Right atrium auricular region (tissue), 2 donors: ENCODE results near the gene PCAT7. TPM values are rescaled to one million over a fixed set of nuclear protein-coding genes. Genes with fewer than 3 reads are reported as not detected.

Experiments used
- DNase-seq: peaks from one replicate; pipeline ENCODE4 v3.0.0-alpha.2; 2019; ENCODE audit warnings: low spot score
- H3K27ac ChIP-seq, 2 donors: fragments of 200-600 bp; sonication (generic); 1 replicate in 1 of 2; 2 replicates in 1 of 2; pipeline ENCODE4 v1.5.1; 2016 to 2019
- H3K27me3 ChIP-seq, 2 donors: fragments of 200-600 bp; sonication (generic); one replicate each; pipeline versions ENCODE4 v1.5.1 to v1.6.0; 2017 to 2019
- H3K36me3 ChIP-seq: fragments of 200-600 bp; sonication (generic); one replicate; pipeline ENCODE4 v1.5.1; 2016
- H3K4me1 ChIP-seq, 2 donors: fragments of 200-600 bp; sonication (generic); one replicate each; pipeline versions ENCODE4 v1.5.1 to v1.6.0; 2017 to 2019
- H3K4me3 ChIP-seq, 2 donors: fragments of 200-600 bp; sonication (generic); 1 replicate in 1 of 2; 2 replicates in 1 of 2; pipeline ENCODE4 v1.5.1; 2017 to 2019; ENCODE audit warnings: mild to moderate bottlenecking in 1 of 2, moderate library complexity in 1 of 2
- H3K9me3 ChIP-seq, 2 donors: fragments of 200-600 bp; sonication (generic); one replicate each; pipeline ENCODE4 v1.5.1; 2019
- total RNA-seq, 2 donors: library from RNA; depleted of rRNA; stranded (reverse); fragments of >200 nt; gene quantifications; one replicate each; pipeline ENCODE4 v1.1.0, GENCODE V29; 2016
- TF ChIP-seq, protein P1 (sequence below), 2 donors: fragments of 200-600 bp; sonication (generic); IDR thresholded peaks; one replicate each; pipeline ENCODE4 v1.5.1; 2019; ENCODE audit warnings: antibody characterized with exemption in 2 of 2

The PCAT7 gene
- total RNA-seq, 2 donors from 2014 or later, result not detected

GRCh38 chr9:94610181-94610606 is 55.3 kb downstream of the PCAT7 start:
- Histone ChIP-seq H3K27me3 (no peaks in the 10 kb centered on the region), H3K4me1 (no peaks in the 10 kb centered on the region), H3K27ac (no peak overlapping the region), H3K36me3 (no peaks in the 10 kb centered on the region), H3K4me3 (no peak overlapping the region), H3K9me3 (no peaks in the 10 kb centered on the region)
- DNase-seq, result no peak
- TF ChIP-seq, protein P1, sequence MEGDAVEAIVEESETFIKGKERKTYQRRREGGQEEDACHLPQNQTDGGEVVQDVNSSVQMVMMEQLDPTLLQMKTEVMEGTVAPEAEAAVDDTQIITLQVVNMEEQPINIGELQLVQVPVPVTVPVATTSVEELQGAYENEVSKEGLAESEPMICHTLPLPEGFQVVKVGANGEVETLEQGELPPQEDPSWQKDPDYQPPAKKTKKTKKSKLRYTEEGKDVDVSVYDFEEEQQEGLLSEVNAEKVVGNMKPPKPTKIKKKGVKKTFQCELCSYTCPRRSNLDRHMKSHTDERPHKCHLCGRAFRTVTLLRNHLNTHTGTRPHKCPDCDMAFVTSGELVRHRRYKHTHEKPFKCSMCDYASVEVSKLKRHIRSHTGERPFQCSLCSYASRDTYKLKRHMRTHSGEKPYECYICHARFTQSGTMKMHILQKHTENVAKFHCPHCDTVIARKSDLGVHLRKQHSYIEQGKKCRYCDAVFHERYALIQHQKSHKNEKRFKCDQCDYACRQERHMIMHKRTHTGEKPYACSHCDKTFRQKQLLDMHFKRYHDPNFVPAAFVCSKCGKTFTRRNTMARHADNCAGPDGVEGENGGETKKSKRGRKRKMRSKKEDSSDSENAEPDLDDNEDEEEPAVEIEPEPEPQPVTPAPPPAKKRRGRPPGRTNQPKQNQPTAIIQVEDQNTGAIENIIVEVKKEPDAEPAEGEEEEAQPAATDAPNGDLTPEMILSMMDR (IDR thresholded peaks at IDR 0.05), result no peak

DNA sequence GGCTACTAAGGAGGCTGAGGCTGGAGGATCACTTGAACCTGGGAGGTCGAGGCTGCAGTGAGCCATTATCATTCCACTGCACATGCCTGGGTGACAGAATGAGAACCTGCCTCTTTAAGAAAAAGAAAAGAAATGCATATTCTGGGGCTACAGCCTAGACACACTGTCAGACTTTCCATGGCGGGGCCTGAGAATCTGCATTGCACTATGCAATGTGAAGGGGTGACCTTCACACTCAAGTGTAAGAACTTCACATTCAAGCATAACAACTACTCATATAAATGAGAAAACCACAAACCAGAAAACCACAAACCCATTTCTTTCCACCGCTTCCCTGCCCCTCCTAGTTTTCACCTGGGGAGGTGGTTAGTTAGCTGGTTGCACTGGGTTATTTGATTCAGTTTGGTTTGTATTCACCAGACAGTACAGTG is 56.8 kb downstream of the PCAT7 start:
- Histone ChIP-seq H3K27me3 (no peaks in the 10 kb centered on the region), H3K36me3 (no peaks in the 10 kb centered on the region), H3K9me3 (no peaks in the 10 kb centered on the region), H3K27ac (no peak overlapping the region), H3K4me3 (no peak overlapping the region), H3K4me1 (no peaks in the 10 kb centered on the region)
- no peak for DNase-seq
- TF ChIP-seq, protein P1 (IDR thresholded peaks at IDR 0.05), result no peak

- no peak overlapping the region for H3K4me3 ChIP-seq
- DNase-seq, result no peak
- TF ChIP-seq, protein P1 (IDR thresholded peaks at IDR 0.05), result no peak
- no peaks in the 10 kb centered on the region for H3K9me3 ChIP-seq
- no peaks in the 10 kb centered on the region for H3K4me1 ChIP-seq
- no peaks in the 10 kb centered on the region for H3K36me3 ChIP-seq
- H3K27me3 ChIP-seq, result no peaks in the 10 kb centered on the region
- H3K27ac ChIP-seq, result no peak overlapping the region
Observed at GRCh38 chr9:94612071-94612470, 57.2 kb downstream of the PCAT7 start.

DNA sequence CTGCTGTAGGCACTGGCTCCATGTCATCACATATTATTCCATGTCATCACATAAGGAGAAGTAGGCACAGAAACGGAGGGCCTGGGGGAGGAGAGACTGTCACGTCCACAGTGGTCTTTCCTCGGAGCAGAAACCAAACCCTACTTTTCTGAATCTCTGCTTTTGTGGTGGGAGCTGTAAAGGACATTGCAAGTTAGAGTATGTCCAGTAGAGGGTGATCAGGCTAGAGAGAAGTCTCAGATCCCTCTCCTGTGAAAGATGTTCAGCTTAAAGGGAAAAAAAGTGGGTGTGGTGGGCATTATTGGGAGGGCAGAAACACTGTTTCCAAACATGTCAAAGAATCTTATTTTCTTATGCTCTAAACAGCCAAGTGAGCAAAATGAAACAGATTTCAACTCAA is 58.1 kb downstream of the PCAT7 start:
- no peak for DNase-seq
- Histone ChIP-seq H3K4me1 (no peaks in the 10 kb centered on the region), H3K27ac (no peak overlapping the region), H3K4me3 (no peak overlapping the region), H3K36me3 (no peaks in the 10 kb centered on the region), H3K9me3 (no peaks in the 10 kb centered on the region), H3K27me3 (no peaks in the 10 kb centered on the region)
- TF ChIP-seq, protein P1 (IDR thresholded peaks at IDR 0.05), result no peak

- Histone ChIP-seq H3K4me1 (no peaks in the 10 kb centered on the region), H3K36me3 (no peaks in the 10 kb centered on the region), H3K4me3 (no peak overlapping the region), H3K27ac (no peak overlapping the region), H3K27me3 (no peaks in the 10 kb centered on the region), H3K9me3 (no peaks in the 10 kb centered on the region)
- TF ChIP-seq, protein P1 (IDR thresholded peaks at IDR 0.05), result no peak
- no peak for DNase-seq
Observed at GRCh38 chr9:94619026-94619425, 64.1 kb downstream of the PCAT7 start.

Other genes with a start within 250 kb of the PCAT7 start
- not detected for gene NUTM2F, start 226.4 kb upstream of the PCAT7 start, total RNA-seq
- gene FBP2, start 38.7 kb downstream of the PCAT7 start, total RNA-seq, result not detected
- gene FBP1, start 84.4 kb downstream of the PCAT7 start, total RNA-seq, result 1 to 10 TPM; 3.6 to 4.1 TPM
- 100 to 1,000 TPM; 262 to 314 TPM for gene AOPEP, start 171.6 kb downstream of the PCAT7 start, total RNA-seq